K562 (cell line): Measurements from ENCODE around the gene TRAPPC5. TPM values are rescaled to one million over a fixed set of nuclear protein-coding genes. Genes with fewer than 3 reads are reported as not detected.
A peak's percentile ranks its signal among the peaks of the same experiment; 100 is the strongest.

ENCODE experiments used
- ATAC-seq: fragments of 200-7000 bp; cut with Tn5 transposase; 3 replicates; pipeline ENCODE4 v1.9.1; 2020; ENCODE audit warnings: moderate library complexity
- BruUV-seq: library from RNA; stranded (reverse); fragments of 400-500 nt; replicated peaks from 2 replicates; lab custom pipeline; 2021; lab: Mats Ljungman, UMichigan
- CTCF ChIA-PET: fragments of 300-600 bp; formaldehyde crosslinking; extraction: SDS; loops from one replicate; lab custom pipeline; 2021; ENCODE audit warnings: low intra/inter-chr PET ratio; lab: Yijun Ruan, JAX
- POLR2A ChIA-PET: fragments of 300-600, 350-650 bp; sonication (Branson Sonifier 250); formaldehyde crosslinking; extraction: SDS; loops from one replicate; lab custom pipeline; 2021; ENCODE audit warnings: antibody characterized with exemption, inconsistent platforms; lab: Yijun Ruan, JAX
- DNase-seq, 4 experiments: peaks; one replicate each; pipeline versions ENCODE4 v3.0.0 to v3.0.0-alpha.2; 2011 to 2018; ENCODE audit warnings: low spot score in 3 of 4, mixed read lengths in 3 of 4; ENCODE audit errors: extremely low read depth in 1 of 4
- FAIRE-seq: peaks from 2 replicates; lab custom pipeline; 2011; peaks lifted over from hg19 to GRCh38; lab: Jason Lieb, UNC
- H2AFZ ChIP-seq: 2 replicates; pipeline ENCODE4 v1.6.0; 2011; ENCODE audit warnings: low read depth, low read length, control low read depth, inconsistent platforms
- H3K27ac ChIP-seq: fragments of 200-600 bp; 3 replicates; pipeline ENCODE4 v1.8.0; 2011; ENCODE audit warnings: low read depth, mild to moderate bottlenecking, control low read depth, inconsistent platforms, low read length, moderate library complexity, mixed read lengths; ENCODE audit errors: extremely low read depth
- H3K27me3 ChIP-seq, 2 experiments: fragments of 300-600 bp in 1 of 2; 2 replicates in 1 of 2; 3 replicates in 1 of 2; pipeline versions ENCODE4 v1.6.0 to v1.8.0; 2011; ENCODE audit warnings: inconsistent platforms in 2 of 2, low read length in 2 of 2, mild to moderate bottlenecking in 1 of 2, mixed read lengths in 1 of 2, moderate library complexity in 1 of 2; ENCODE audit not compliant: control insufficient read depth in 2 of 2, insufficient read depth in 2 of 2
- H3K36me3 ChIP-seq: fragments of 300-600 bp; 3 replicates; pipeline ENCODE4 v1.8.0; 2011; ENCODE audit warnings: mild to moderate bottlenecking, low read length, inconsistent platforms; ENCODE audit not compliant: control insufficient read depth, insufficient read depth
- H3K4me1 ChIP-seq, 2 experiments: fragments of 200-600 bp in 1 of 2; replicated peaks in 1 of 2; 2 replicates in 1 of 2; 3 replicates in 1 of 2; pipeline versions ENCODE4 v1.5.1 to v1.8.0; 2011; ENCODE audit warnings: inconsistent platforms in 2 of 2, low read length in 2 of 2, mild to moderate bottlenecking in 1 of 2, mixed read lengths in 1 of 2, moderate library complexity in 1 of 2; ENCODE audit not compliant: control insufficient read depth in 2 of 2, insufficient read depth in 2 of 2
- H3K4me2 ChIP-seq: 2 replicates; pipeline ENCODE4 v1.6.1; 2011; ENCODE audit warnings: low read length, control low read depth, inconsistent platforms, mixed read lengths; ENCODE audit not compliant: insufficient read depth
- H3K4me3 ChIP-seq: fragments of 200-600 bp; sonication (generic), shearing (Covaris generic); 2 replicates; pipeline ENCODE4 v1.5.1; 2016; ENCODE audit warnings: control low read depth, inconsistent platforms
- H3K79me2 ChIP-seq: fragments of 200-600 bp; 3 replicates; pipeline ENCODE4 v1.8.0; 2011; ENCODE audit warnings: low read length, inconsistent platforms; ENCODE audit not compliant: control insufficient read depth, insufficient read depth
- H3K9ac ChIP-seq, 2 experiments: 2 replicates each; pipeline versions ENCODE4 v1.6.0 to v1.6.1; 2011; ENCODE audit warnings: low read depth in 2 of 2, low read length in 2 of 2, control low read depth in 1 of 2, inconsistent platforms in 1 of 2, mild to moderate bottlenecking in 1 of 2, mixed read lengths in 1 of 2; ENCODE audit not compliant: insufficient read depth in 1 of 2
- H3K9me1 ChIP-seq: one replicate; pipeline ENCODE4 v1.6.0; 2011; ENCODE audit warnings: inconsistent platforms, mild to moderate bottlenecking, low read length, moderate library complexity; ENCODE audit not compliant: control insufficient read depth, insufficient read depth
- H3K9me3 ChIP-seq: replicated peaks from 2 replicates; pipeline ENCODE4 v1.5.1; 2011; ENCODE audit warnings: low read depth, low read length, inconsistent platforms; ENCODE audit not compliant: control insufficient read depth, insufficient read depth
- H4K20me1 ChIP-seq: replicated peaks from 2 replicates; pipeline ENCODE4 v1.6.1; 2011; ENCODE audit warnings: low read length, inconsistent platforms, mixed read lengths; ENCODE audit not compliant: control insufficient read depth, insufficient read depth
- BCOR ChIP-seq: fragments of 450-650 bp; IDR thresholded peaks from 2 replicates; pipeline ENCODE4 v1.6.1; 2016
- BRCA1 ChIP-seq, 2 experiments: fragments of 450-650 bp in 1 of 2; sonication (generic) in 1 of 2; formaldehyde crosslinking in 1 of 2; IDR thresholded peaks; 2 replicates each; pipeline versions ENCODE4 v1.5.0 to v1.6.1; 2017 to 2020; ENCODE audit warnings: mild to moderate bottlenecking in 1 of 2, missing genetic modification reagents in 1 of 2
- CBFA2T2 ChIP-seq: fragments of 450-650 bp; conservative IDR thresholded peaks from 2 replicates; pipeline ENCODE4 v1.6.1; 2017; ENCODE audit warnings: mild to moderate bottlenecking
- CBFA2T3 ChIP-seq: fragments of 450-650 bp; IDR thresholded peaks from 2 replicates; pipeline ENCODE4 v1.6.1; 2017
- CBX8 ChIP-seq: fragments of 200-600 bp; sonication (generic); IDR thresholded peaks from 2 replicates; pipeline ENCODE4 v1.6.1; 2012; ENCODE audit warnings: borderline replicate concordance, mixed run types, low read depth, mild to moderate bottlenecking, moderate library complexity, mixed read lengths, low read length, control low read depth, inconsistent platforms; ENCODE audit not compliant: poor library complexity, severe bottlenecking; ENCODE audit errors: extremely low read depth
- CEBPB ChIP-seq: fragments of 450-650 bp; IDR thresholded peaks from 2 replicates; pipeline ENCODE4 v1.6.1; 2016; ENCODE audit warnings: missing genetic modification characterization, missing compliant biosample characterization
- EP400 ChIP-seq: fragments of 450-650 bp; IDR thresholded peaks from 2 replicates; pipeline ENCODE4 v1.6.1; 2017; ENCODE audit warnings: antibody characterized with exemption, mild to moderate bottlenecking, moderate library complexity
- ETV5 ChIP-seq: sonication (generic); formaldehyde crosslinking; IDR thresholded peaks from 2 replicates; pipeline ENCODE4 v1.4.0; 2020; ENCODE audit warnings: low read depth, mild to moderate bottlenecking, missing genetic modification reagents
- FOXK1 ChIP-seq: sonication (generic); formaldehyde crosslinking; IDR thresholded peaks from 2 replicates; pipeline ENCODE4 v1.8.0; 2022; ENCODE audit warnings: missing genetic modification reagents, mild to moderate bottlenecking, borderline replicate concordance
- PHF20 ChIP-seq: fragments of 450-650 bp; IDR thresholded peaks from 2 replicates; pipeline ENCODE4 v1.6.1; 2018; ENCODE audit not compliant: partially characterized antibody
- POLR2A ChIP-seq: fragments of 450-650 bp; conservative IDR thresholded peaks from 2 replicates; pipeline ENCODE4 v1.6.1; 2016
- POLR2G ChIP-seq: fragments of 200-400 bp; formaldehyde crosslinking; IDR thresholded peaks from 2 replicates; pipeline ENCODE4 v1.6.1; 2017; ENCODE audit warnings: low read depth, mild to moderate bottlenecking, antibody characterized with exemption, low read length, moderate library complexity
- SLC30A9 ChIP-seq: fragments of 250-450 bp; sonication (Bioruptor Pico); IDR thresholded peaks from 2 replicates; pipeline ENCODE4 v1.8.0; 2022; ENCODE audit warnings: mild to moderate bottlenecking, moderate library complexity
- TEAD2 ChIP-seq: fragments of 450-650 bp; IDR thresholded peaks from 2 replicates; pipeline ENCODE4 v1.6.1; 2016; ENCODE audit warnings: missing genetic modification characterization, control low read depth, missing compliant biosample characterization
- ZFP30 ChIP-seq: fragments of 250-450 bp; sonication (Bioruptor Pico); IDR thresholded peaks from 2 replicates; pipeline ENCODE4 v1.8.0; 2022; ENCODE audit warnings: moderate library complexity, mild to moderate bottlenecking, inconsistent platforms, borderline replicate concordance
- WGBS: fragments of 100-300 bp; shearing (Covaris generic); methylation state at CpG from one replicate; pipeline ENCODE4 v1.1.6; 2016; ENCODE audit warnings: low coverage, mixed read lengths; ENCODE audit not compliant: insufficient coverage; ENCODE audit errors: missing lambda C conversion rate; 5-methylcytosine and 5-hydroxymethylcytosine counted together
- in situ Hi-C: fragments of 300-500 bp; cut with MboI; formaldehyde crosslinking; loops from 4 replicates; pipeline ENCODE4 v1.15.0; 2018; ENCODE audit warnings: inconsistent platforms, mixed read lengths
- intact Hi-C: fragments of 100-400 bp; cut with micrococcal nuclease; formaldehyde crosslinking; loops from 2 replicates; pipeline ENCODE4 v1.14.2; 2022
- polyA plus RNA-seq, 8 experiments: library from polyadenylated mRNA; depleted of rRNA in 4 of 8; stranded (reverse) in 5 of 8; unstranded in 3 of 8; fragments of >200 nt; fragmentation: Nextera tagmentation in 2 of 8; fragmentation: Illumina TruSeq in 1 of 8; extraction: Ambion mirVana in 2 of 8; extraction: Trizol in 1 of 8; gene quantifications; 2 replicates each; pipeline versions ENCODE4 v1.2.1 to v1.2.3, GENCODE V29; 2011 to 2014; ENCODE audit warnings: inconsistent platforms in 1 of 8, missing spikeins in 1 of 8
- total RNA-seq, 7 experiments: library from RNA; depleted of rRNA in 6 of 7; stranded (reverse); fragments of >200 nt in 6 of 7; fragmentation: Illumina TruSeq in 2 of 7; extraction: Trizol in 2 of 7; gene quantifications; 2 replicates each; pipeline versions ENCODE4 v1.2.1 to v1.2.3, GENCODE V29; 2011 to 2021; ENCODE audit warnings: low replicate concordance in 1 of 7
- TF ChIP-seq, protein P1 (sequence below): fragments of 450-650 bp; IDR thresholded peaks from 2 replicates; pipeline ENCODE4 v1.6.1; 2014; ENCODE audit warnings: low read depth, mild to moderate bottlenecking, moderate library complexity, borderline replicate concordance
- TF ChIP-seq, protein P2 (sequence below): fragments of 450-650 bp; formaldehyde crosslinking; IDR thresholded peaks from 2 replicates; pipeline ENCODE4 v1.4.0; 2020; ENCODE audit warnings: mild to moderate bottlenecking, mixed read lengths

TRAPPC5 gene
- total and polyA plus RNA-seq, 9 of the 15 experiments (the other 6 are each of a cell fraction or from before 2014, with no cell fraction given): 2.0 to 76.9 (median 29.3) TPM

DNA sequence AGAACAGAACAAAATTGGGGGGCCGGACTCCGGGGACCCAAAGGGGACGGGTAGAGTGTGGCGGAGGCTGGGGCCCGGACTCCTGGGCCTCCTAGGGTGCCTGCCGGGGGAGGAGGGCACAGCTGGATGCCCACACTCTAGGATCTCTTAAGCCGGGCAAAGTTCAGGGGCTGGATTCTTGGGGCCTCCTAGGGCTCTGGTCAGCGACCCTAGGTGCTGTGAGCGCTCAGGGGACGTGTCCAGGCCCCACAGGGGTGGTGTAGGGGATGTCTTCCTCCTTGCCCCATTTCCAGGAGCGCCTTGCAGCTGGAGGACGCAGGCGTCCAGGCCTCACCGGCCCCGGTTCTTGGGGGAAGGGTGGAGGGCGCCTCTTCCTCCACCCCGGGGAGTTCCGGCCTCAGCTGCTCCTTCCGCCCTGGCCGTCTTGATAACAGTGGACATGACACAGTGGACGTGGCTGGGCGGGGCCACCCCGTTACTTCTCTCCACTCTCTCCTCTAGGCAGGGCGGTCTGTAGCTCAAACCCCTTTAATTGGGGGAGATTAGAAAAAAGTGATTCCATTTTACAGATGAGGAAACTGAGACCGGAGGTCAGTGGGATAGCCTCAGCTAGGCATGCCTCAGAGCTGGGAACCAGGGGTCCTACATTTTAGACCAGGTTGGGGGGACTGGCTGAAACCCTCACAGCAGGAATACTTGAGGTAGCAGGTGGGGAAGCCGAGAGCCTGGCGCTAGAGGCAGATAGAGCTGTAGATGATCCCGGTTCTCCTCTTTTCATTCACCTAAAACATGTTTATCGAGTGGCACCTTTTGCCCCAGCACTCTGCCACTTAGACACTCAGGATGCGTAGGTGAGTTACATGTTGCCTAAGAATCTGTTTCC lies 43.0 kb upstream of the TRAPPC5 start (continued):
- TF ChIP-seq, protein P1, sequence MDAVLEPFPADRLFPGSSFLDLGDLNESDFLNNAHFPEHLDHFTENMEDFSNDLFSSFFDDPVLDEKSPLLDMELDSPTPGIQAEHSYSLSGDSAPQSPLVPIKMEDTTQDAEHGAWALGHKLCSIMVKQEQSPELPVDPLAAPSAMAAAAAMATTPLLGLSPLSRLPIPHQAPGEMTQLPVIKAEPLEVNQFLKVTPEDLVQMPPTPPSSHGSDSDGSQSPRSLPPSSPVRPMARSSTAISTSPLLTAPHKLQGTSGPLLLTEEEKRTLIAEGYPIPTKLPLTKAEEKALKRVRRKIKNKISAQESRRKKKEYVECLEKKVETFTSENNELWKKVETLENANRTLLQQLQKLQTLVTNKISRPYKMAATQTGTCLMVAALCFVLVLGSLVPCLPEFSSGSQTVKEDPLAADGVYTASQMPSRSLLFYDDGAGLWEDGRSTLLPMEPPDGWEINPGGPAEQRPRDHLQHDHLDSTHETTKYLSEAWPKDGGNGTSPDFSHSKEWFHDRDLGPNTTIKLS: peak; percentile 96
- TF ChIP-seq POLR2A: peak; percentile 84
- TF ChIP-seq ETV5 (CRISPR knock-in tag): peak; percentile 88
- no peak for TF ChIP-seq SLC30A9 (CRISPR knock-in tag)
- no peak for TF ChIP-seq CEBPB (tag)
- TF ChIP-seq PHF20: peak; percentile 15

DNA sequence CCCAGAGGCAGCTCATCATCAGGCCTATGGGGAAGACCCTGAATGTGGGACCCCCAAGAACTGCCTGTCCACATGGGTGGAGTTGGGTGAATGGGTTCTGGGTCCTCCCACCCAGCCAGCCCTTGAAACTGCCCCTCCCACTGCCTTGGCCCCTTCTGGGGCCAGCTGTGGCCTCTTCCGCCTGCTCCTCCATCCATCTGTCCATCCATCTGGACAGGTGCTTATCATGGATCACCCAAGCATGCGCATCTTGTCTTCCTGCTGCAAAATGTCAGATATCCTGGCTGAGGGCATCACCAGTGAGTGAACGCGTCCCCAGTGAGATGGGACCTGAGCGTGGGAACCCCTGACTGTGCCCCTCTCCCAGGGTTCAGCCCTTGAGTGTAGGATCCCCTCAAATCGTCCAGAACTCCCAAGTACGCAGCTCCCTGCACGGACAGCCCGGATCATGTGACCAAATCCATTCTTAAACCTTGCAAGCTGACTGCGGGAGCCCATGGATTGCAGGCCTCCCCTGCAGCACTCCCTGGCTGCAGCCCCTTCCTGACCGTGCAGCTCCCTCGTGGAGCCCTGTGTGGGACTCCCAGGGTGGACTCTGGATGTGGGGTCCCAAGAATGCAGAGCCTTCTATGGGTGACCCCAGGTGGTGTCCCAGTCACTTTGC lies 41.7 kb upstream of the TRAPPC5 start:
- CTCF ChIA-PET: no interaction called here
- Histone ChIP-seq H3K9me3 (peaks cover 6% of the 10 kb centered on the region; the same call in 1 of the 2 replicates), H3K4me3 (no peak overlapping the region), H3K36me3 (peaks cover 48% of the 10 kb centered on the region; the same call in 2 of the 3 replicates), H3K27me3 (no peaks in the 10 kb centered on the region; a peak in 1 of 5 replicates), H3K79me2 (peaks cover 40% of the 10 kb centered on the region), H3K4me2 (no peak overlapping the region), H2AFZ (no peak overlapping the region), H4K20me1 (peaks cover 21% of the 10 kb centered on the region), H3K27ac (no peak overlapping the region), H3K9me1 (no peaks in the 10 kb centered on the region), H3K9ac (peak overlapping the region in 1 of 2 experiments; percentile 43; a peak in 2 of 4 replicates), H3K4me1 (peaks cover 15 to 62% of the 10 kb centered on the region in 2 experiments; a peak in 4 of 5 replicates)
- POLR2A ChIA-PET: interaction anchor here (1.6 to 2.0 kb wide), 3 partner anchors 10 to 71 kb away, joined by 6 to 18 read pairs (median 7); no protein-coding TSS in a partner anchor
- 80% methylated on average over 10 of the region's 12 CpGs for WGBS
- no TSS peak for BruUV-seq
- in situ Hi-C loops (no loop called here), intact Hi-C loops (no loop called here)
- ATAC-seq (no peak), DNase-seq (no peak), FAIRE-seq (no peak)
- TF ChIP-seq POLR2G (peak; percentile 29; the same call in 1 of the 2 replicates), CBFA2T2 (0 out of 2 replicates have a peak, but pooled peaks have one; percentile 49), CBX8 (no peak), ZFP30 (CRISPR knock-in tag) (no peak), FOXK1 (CRISPR knock-in tag) (no peak), TEAD2 (no peak), EP400 (no peak), CBFA2T3 (peak; percentile 63), BRCA1 (IDR thresholded peaks at IDR 0.05) (no peak), BRCA1 (CRISPR knock-in tag; IDR thresholded peaks at IDR 0.05) (no peak), BCOR (no peak)
- TF ChIP-seq, protein P2, sequence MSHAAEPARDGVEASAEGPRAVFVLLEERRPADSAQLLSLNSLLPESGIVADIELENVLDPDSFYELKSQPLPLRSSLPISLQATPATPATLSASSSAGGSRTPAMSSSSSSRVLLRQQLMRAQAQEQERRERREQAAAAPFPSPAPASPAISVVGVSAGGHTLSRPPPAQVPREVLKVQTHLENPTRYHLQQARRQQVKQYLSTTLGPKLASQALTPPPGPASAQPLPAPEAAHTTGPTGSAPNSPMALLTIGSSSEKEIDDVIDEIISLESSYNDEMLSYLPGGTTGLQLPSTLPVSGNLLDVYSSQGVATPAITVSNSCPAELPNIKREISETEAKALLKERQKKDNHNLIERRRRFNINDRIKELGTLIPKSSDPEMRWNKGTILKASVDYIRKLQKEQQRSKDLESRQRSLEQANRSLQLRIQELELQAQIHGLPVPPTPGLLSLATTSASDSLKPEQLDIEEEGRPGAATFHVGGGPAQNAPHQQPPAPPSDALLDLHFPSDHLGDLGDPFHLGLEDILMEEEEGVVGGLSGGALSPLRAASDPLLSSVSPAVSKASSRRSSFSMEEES (CRISPR knock-in tag): peak; percentile 29
